ENCODE results near the gene CST9L. TPM values are rescaled to one million over a fixed set of nuclear protein-coding genes. Genes with fewer than 3 reads are reported as not detected.

The CST9L gene
- total and polyA plus RNA-seq, 4 donors, result not detected

- TF ChIP-seq EGR1 (IDR thresholded peaks at IDR 0.05; ENCODE audit: low read depth in 2 of 2) (no peak), ZBTB33 (IDR thresholded peaks at IDR 0.05) (no peak), NR2F2 (IDR thresholded peaks at IDR 0.05) (no peak), ATF3 (IDR thresholded peaks at IDR 0.05) (no peak), RXRA (IDR thresholded peaks at IDR 0.05) (no peak), JUND (IDR thresholded peaks at IDR 0.05) (no peak), GABPA (IDR thresholded peaks at IDR 0.05 in 1 of 2, conservative IDR thresholded peaks at IDR 0.05 in 1 of 2) (no peak), YY1 (IDR thresholded peaks at IDR 0.05) (no peak), HNF4A (conservative IDR thresholded peaks at IDR 0.05) (no peak), FOXA2 (IDR thresholded peaks at IDR 0.05) (no peak), MAX (IDR thresholded peaks at IDR 0.05) (no peak), HNF4G (IDR thresholded peaks at IDR 0.05) (no peak), TAF1 (conservative IDR thresholded peaks at IDR 0.05) (no peak), SP1 (IDR thresholded peaks at IDR 0.05) (no peak), FOXA1 (IDR thresholded peaks at IDR 0.05) (no peak), CTCF (IDR thresholded peaks at IDR 0.05; ENCODE audit: low read depth, low read length, missing input control) (no peak), RAD21 (IDR thresholded peaks at IDR 0.05) (no peak), REST (IDR thresholded peaks at IDR 0.05) (no peak)
- Histone ChIP-seq H3K9me3 (ENCODE audit: control insufficient read depth in 4 of 4, low read length in 3 of 4) (no peaks in the 10 kb centered on the region), H3K9ac (ENCODE audit: low read depth in 1 of 2, low read length in 2 of 2) (no peak overlapping the region), H3K27ac (ENCODE audit: low read depth in 1 of 2, low read length in 2 of 2) (no peak overlapping the region), H3K36me3 (ENCODE audit: control insufficient read depth in 4 of 4, insufficient read depth in 3 of 4, low read depth in 1 of 4, low read length in 3 of 4) (no peaks in the 10 kb centered on the region), H3K27me3 (ENCODE audit: control insufficient read depth in 4 of 4, insufficient read depth in 4 of 4, low read length in 3 of 4) (peaks cover 0 to 3% (median 0%) of the 10 kb centered on the region in 4 donors), H3K4me1 (ENCODE audit: control insufficient read depth in 4 of 4, insufficient read depth in 4 of 4, low read length in 3 of 4) (no peaks in the 10 kb centered on the region), H3K4me3 (ENCODE audit: low read depth in 1 of 3, low read length in 3 of 3) (no peak overlapping the region)
- DNase-seq (ENCODE audit: low spot score), result no peak
- 69% methylated on average over 12 of the region's 12 CpGs for WGBS
Observed at GRCh38 chr20:23546435-23547144, 21.7 kb downstream of the CST9L start.

All from liver (tissue), 9 donors.